HG02571 (cell line): Measurements from ENCODE around the gene TMEM196.

Source experiments
- ATAC-seq: cut with Tn5 transposase; IDR thresholded peaks from one replicate; pipeline ENCODE4 v1.9.1; 2021; ENCODE audit warnings: mild to moderate bottlenecking, moderate library complexity; ENCODE audit not compliant: unreplicated experiment

TMEM196 gene

DNA sequence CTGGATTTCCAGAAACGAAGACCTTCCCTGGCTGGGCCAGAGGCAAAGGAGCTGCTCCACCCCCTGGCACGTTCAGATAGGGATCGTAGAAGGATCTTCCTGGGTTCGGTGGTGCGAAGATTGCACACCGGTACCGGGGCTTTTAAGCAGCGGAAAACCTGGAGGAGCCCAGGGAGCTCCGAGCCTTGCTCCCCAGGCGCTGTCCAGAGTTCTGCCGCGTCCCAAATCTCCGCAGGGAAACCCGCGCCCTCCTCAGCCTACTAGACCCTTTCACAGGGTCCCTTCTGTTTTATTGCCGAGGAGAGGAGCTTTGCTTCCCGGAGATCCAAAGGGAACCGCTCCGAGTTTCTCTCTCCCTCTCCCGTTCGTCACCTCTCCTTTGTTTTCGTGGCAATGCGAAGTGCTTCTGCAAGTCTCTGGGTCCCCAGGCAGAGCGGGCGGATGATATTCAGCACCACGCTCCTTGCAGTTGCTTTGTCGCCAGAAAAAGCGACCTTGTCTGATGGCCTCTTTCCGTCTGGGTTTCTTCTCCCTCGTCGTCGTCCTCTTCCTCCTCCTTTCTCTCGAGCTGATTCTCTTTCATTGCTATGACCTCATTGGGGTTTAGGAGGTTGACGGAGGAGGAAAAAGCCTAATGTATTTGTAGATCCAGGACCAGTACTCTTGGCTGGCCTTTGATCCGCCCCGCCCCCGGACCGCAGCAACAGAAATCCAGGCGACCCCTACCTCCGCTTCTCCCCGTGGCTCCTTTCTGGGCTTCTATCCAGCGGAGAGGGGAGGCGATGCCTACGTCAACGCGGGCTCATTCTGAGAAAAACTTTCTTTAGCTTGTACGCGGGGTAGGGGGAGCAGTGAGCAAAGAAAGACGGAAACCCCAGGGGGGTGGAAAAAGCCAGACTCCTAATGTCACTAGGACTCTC lies at the start of gene TMEM196:
Gene TMEM196, minus strand, starts transcription at position 777 of the 920 bp plus-strand sequence. CDS start 921 bp downstream, outside the sequence.
- no peak for ATAC-seq

DNA sequence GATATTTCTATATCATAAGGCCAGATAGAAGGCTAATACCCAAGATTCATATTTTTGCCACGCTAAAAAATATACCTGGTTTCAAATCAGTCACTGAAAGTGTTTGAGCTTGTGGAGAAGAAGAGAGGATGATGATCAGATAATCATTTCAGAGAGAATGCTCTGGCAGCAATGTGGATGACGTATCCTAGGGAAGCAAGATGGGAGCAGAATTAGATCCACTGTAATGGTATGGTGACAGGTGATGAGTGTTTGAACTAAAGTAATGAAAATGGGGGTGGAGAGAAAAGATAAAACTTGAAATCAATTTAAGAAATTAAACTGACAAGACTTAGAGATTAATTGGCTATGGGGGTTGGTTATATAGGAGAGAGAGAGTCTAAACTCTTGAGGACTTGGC lies 42.7 kb upstream of the TMEM196 start:
- ATAC-seq, result no peak

DNA sequence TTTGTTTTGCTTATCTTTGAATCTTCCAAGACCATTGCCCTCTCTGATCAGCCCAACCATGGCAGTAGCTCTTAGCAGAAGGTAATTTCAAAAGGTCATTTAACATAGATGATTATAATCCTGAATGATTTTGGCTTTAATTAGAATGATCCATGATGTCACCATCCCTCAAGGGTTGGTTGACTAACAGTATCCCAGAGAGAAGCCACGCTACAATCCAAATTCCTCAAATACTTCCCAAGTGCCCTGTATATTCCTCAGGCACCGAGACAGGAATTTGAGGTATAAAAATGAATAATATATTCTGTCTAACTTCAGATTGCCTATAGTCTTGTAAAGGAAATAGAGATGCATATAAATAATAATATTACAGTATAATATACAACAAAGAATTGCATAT lies 42.1 kb upstream of the TMEM196 start:
- no peak for ATAC-seq

DNA sequence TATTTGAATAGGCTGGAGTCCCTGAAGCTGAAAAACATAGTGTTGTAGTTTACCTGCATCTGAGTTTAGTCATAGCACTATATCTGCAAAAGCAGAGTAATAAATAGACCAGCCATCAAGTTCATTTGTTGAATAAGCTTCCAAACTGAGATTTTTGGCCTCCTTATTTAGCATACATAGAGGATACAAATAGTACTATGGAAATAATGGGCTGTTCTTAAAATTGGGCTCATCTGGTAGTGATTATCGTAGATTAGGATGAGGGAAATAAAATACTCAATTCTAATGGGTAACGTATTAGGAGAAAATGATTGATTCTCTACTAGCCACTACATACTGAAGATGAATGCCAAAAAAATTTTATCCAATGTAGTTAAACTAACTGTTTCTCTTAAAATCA lies 41.4 kb upstream of the TMEM196 start:
- ATAC-seq, result no peak

GRCh38 chr7:19811386-19811785 lies 38.0 kb upstream of the TMEM196 start:
- no peak for ATAC-seq

GRCh38 chr7:19798986-19799385 lies 25.6 kb upstream of the TMEM196 start:
- ATAC-seq, result no peak

DNA sequence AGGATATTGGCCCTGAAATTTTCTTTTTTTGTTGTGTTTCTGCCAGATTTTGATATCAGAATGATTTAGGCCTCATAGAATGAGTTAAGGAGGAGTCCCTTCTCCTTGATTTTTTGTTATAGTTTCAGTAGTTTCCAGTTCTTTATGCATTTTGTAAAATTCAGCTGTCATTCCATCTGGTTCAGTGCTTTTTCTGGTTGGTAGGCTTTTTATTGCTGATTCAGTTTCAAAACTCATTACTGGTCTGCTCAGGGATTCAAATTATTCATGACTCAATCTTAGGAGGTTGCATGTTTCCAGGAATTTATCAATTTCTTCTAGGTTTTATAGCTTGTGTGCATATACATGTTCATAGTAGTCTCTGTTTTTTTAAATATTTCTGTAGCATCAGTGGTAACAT lies 10.1 kb upstream of the TMEM196 start:
- ATAC-seq, result no peak

GRCh38 chr7:19776981-19777380 lies 3.6 kb upstream of the TMEM196 start:
- ATAC-seq, result no peak

GRCh38 chr7:19775578-19775977 lies 2.2 kb upstream of the TMEM196 start:
- ATAC-seq, result no peak

GRCh38 chr7:19772306-19772705 lies 1.1 kb downstream of the TMEM196 start:
- no peak for ATAC-seq

GRCh38 chr7:19762631-19763030 lies 10.8 kb downstream of the TMEM196 start:
- no peak for ATAC-seq

DNA sequence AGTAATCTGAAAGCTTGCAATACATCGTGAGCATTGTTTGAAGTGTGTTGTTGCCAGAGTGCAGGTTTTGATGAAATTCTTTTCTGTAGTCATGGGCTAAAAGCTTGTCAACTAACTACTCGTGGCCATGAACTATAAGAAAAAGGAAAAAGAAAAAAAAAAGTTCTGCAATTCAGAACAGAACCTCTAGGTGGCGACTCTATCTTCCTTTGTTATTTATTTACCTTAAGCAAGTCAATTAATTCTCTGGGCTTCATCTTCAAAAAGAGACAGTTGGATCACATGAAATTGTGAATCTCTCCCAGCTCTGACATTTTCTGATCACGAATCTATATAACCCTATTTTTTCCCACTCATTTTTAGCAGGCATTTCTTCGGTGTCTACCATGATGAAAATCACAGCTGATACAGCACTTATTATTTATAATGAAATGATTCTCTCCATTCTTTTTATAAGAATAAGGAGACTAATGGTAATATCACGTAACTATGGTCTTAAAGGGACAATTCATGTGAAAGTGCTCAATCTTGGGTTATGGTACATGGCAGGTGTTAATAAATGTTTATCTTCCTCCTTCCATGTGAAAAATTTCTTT lies 18.8 kb downstream of the TMEM196 start:
- no peak for ATAC-seq

- ATAC-seq, result no peak
Observed at GRCh38 chr7:19752020-19752419, 21.4 kb downstream of the TMEM196 start.

GRCh38 chr7:19749658-19750057 lies 23.8 kb downstream of the TMEM196 start:
- ATAC-seq, result no peak

DNA sequence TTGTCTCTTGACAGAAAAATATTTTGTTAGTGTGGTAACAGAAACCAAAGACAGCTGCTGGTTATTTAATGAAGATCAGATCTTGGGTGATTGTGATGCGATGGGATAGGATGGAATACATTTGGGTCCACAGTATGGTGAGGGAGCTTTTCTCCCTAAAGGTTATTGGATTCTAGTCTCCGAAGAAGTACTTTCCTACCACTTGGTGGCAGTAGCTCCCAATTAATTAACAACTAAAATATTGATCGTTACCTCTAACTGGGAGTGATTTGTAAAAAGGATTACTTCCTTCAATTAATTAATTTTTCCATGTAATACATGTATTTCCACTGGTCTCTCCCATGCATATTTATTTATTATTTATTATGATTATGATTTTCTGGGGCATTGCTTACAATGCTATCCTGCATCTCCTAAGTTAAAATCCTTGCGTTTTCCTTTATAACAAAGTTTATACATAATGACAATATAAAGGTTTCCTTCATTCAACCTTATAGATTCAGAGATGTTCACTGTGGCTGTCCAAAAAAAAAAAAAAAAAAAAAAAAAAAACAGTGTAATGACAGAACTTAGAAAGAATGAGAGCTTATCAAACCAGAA lies 25.6 kb downstream of the TMEM196 start:
- no peak for ATAC-seq

- ATAC-seq, result no peak
Observed at GRCh38 chr7:19744075-19744474, 29.3 kb downstream of the TMEM196 start.

DNA sequence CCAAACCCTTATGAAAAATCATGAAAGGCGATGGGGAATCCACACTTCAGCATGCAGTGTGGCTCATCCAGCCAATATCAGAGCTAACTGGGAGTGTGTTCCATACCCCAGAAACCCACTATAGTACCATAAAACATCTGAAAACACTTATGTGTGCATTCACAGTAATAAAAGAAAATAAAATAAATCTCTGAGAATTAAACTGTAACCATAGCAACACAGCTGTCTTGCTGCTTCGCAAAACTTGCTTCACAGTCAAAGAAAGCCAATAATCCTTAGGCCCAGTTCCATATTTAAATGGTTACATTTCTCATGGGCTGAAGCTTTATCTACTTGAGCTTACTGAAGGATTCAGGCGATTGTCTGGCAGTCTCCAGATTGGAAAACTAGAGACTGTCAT lies 44.7 kb downstream of the TMEM196 start:
- ATAC-seq, result no peak

GRCh38 chr7:19725770-19726169 lies 47.6 kb downstream of the TMEM196 start:
- ATAC-seq, result no peak

GRCh38 chr7:19715499-19715898 lies 57.9 kb downstream of the TMEM196 start:
- ATAC-seq, result no peak

- no peak for ATAC-seq
Observed at GRCh38 chr7:19713676-19714075, 59.7 kb downstream of the TMEM196 start.

DNA sequence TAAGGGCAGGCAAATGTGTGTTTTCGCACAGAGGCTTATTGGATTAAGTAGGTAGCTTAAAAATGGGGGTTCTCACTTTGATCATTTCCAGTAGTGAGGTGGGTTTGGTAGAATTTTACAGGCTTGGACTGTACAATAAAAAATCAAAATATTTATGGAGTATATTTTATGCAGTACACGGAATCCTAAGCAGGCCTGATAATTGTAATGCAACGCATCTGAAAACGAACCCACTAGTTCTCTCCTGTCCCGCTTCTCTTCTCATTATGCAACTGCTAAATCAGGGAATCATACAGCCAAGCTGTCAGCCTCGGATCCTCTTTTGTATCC lies 64.2 kb downstream of the TMEM196 start:
- ATAC-seq, result no peak
